Measurements from ENCODE around the gene TOR1AIP1.
"Not testable (repeated sequence)": the region's sequence is repeated elsewhere in the genome, so short reads cannot be mapped to it uniquely, and the experiment has no call there.

Gene TOR1AIP1

DNA sequence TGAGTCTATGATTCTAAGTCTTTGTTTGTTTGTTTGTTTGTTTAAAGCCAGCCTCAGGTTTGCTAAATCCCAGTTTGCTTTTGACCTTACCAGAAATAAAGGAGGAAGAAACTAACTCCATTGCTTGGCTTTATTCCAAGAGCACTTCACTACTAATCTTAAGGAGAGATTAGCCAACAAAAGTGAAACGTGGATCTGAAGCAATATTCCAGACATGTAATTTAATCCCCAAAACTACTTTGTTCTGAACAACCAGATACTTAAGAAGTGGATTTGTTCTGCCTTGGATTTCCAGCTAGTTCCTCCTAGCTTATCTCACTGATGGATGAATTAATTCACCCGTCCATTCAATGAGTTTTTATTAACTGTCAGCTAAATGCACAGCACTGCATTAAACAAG is 56.7 kb downstream of the TOR1AIP1 start:
- DNase-seq, result no peak

DNA sequence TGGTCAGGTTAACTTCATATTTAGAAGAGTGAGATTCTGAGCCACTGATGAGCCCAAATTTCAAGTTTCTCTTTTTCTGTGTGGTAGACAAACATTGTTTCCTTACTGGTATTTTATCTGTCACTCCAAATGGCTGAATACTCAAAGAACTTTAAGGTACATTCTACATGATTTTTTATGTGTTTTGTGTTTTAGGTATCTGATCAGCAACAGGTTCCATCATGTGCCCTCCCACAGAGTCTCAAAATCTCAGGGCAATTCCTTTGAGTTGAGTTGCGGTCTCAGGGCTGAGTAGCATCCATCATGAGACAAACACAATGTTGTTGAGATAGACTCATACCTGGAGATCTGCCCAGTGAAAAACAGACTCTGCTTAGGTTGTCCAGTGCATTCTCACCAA is 57.9 kb downstream of the TOR1AIP1 start:
- DNase-seq, result no peak

DNA sequence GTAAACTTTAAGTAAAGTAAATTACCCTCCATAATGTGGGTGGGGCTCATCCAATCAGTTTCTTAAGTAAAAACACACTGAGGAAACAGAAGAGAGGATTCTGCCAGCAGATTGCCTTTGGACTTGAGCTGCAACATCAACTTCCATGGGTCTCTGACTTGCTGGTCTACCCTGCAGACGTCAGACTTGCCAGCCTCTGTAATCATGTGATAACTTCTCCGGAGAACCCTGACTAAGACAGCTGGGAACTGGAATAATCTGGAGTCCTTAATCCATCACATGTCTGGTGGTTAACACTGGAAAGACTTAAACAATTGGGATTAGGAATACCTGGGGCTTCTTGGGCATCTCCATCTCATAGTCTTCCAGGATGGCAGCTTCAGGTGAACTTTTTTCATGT is 59.4 kb downstream of the TOR1AIP1 start:
- DNase-seq, result no peak

DNA sequence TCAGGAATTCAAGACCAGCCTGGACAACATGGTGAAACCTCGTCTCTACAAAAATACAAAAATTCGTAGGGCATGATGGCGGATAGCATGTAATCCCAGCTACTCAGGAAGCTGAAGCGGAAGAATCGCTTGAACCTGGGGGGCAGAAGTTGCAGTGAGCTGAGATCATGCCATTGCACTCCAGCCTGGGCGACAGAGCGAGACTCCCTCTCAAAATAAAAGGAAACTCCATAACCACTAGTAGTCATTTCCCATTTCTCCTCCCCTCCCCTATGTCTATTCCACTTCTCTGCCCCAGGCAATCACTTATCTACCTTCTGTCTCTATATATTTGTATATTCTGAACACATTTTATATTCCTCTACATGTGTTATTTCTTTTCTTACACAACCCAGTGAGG is 68.6 kb downstream of the TOR1AIP1 start:
- no peak for DNase-seq

DNA sequence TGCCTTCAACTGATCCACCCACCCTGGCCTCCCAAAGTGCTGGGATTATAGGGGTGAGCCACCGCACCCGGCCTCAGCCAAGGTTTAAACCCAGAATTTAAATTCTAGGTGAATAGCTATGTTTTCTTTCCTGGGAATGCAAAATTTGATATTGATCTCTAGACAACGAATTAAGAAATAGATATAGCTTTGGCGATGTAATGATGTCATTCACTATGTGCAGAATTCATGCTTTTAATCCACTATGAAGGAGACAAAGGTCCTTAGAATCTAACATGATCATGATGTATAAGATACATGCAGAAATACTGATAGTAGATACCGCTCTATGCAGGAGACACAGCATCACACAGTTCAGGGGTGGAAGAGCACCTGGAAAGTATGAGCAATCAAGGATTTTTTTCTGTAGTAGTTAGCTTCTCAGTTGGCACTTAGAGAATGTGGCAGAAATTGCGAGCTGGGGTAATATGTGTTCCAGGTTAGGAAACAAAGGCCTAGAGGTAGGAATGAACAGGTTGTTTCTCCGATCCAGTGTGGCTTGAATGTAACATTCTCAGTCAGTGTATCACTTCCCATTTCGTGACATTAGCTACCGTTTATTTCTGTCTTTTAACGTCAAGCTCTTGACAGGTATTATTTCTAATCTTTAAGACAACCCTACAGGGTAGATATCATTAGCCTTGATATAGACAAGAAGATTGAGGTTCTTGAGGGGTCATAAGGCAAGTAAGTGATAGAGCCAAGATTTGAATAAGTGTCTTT is 69.5 kb downstream of the TOR1AIP1 start:
- DNase-seq, result no peak

DNA sequence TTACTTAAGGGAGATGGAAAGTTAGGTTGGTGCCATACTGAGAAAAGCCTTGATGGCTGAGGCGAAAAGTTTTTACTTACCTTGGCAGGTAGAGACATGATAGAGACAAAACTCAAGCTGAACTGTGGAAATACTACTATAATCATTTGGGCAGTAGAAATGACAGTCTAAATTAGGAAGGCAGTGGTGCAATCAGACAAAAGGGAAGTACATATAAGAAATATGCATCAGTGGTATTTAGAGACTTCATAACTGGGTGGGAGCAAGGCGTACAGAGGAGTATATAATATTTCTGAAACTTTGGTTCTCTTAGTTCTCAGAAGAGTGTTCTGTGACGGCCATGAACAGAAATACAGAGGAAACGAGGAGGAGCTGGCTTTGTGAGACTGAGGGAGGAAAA is 70.1 kb downstream of the TOR1AIP1 start:
- no peak for DNase-seq

DNA sequence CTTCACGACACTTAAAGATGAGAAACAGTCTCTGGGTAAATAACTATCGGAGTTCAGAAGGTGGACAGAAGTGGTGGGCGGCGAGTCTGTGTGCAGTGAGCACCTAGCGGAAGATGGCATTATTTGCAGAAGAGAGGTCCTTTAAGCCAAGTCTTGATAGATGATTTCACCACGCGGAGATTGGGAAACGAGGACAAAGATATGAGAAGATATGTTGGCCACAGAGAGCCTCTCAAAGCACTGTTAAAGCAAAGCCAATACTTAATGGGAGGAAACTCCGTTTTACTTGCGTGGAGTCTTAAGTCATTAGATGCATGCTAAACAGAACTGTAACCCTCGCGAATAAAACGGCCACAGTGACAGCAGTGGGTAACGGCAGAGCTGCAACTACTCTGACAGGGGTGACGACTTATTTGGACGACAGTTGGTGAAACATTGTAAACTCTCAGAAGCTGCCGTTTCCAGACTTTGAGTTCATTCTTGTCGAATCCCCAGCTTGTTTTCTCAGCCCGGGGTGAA is 71.9 kb downstream of the TOR1AIP1 start:
- peak; percentile 36 for DNase-seq

DNA sequence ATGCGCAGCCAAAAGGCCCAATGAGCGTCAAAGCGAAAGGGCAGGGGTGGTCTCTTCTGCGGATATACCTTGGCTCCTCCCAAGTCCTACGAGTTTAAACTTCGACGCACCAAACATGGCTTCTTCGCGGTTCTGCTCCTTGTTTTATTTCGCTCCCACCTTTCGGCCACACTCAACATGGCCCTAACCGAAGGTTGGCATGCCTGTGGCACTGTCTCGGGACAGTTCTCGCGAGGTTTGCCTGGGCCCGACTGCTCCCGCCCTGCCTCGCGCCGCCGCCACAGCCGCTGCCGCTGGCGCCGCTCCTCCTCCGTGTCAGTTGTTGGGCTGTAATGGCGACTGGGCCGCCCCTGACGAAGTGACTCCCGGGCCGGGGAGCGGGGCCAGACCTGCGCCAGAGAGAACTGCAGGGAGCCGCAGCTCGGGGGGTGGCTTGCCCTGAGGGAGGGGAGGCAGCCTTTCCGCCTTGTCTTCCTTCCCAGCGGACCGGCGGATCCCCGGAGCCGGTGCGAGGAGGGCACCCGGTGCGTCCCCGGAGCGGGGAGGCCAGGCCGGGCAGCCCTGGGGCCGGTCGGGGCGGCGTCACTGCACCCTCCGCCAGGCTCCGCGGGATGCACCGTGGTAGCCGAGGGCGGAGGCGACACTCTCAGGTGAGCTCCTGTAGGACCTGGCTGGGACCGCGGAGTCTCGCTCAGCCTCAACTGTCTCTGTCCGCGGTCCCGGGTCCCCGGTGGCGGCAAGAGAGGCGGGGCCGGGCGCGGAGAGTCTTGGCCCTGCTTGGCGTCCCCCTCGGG is 72.6 kb downstream of the TOR1AIP1 start, which contains the start of gene CEP350:
CEP350 (plus strand) TSS at position 318 of the 794 bp plus-strand sequence. CDS start 31,372 bp downstream, outside the sequence.
- DNase-seq, result peak; percentile 95

DNA sequence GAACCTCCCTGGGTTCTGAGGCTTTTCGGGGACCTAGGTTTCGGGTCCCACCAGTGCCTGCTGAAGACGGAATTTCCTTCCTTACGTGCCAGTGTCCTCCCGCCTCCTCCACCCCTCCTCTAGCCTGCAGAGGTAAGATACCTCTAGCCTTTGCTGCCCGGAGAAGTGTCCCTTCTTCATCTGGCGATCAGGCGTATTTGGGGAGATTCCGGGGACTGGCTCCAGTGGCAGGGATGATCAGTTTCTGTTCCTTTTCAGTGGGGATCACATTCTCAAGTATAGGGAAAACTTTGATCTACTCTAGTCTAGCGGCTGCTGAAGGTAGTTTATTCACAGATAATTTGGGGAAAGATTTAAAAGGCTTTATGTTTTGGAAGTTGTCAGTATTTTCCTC is 73.2 kb downstream of the TOR1AIP1 start:
- no peak for DNase-seq

DNA sequence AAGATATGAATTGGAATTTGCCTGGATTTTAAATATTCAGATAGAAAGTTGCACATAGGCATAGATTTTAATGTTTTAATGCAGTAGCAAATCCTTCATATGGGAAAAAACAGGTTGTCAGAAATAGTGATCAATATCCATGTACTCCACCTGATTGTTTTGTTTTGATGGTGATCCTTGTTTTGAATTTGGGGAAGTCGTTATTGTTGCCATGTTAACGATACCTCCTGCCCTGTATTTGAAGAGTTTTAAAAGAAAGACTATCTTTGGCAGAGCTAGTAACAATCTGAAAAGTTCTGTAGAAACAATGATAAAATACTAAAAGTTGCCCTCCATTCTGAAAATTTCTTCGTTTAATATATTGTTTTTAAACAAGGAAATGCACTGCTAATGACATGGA is 73.6 kb downstream of the TOR1AIP1 start:
- DNase-seq, result no peak

DNA sequence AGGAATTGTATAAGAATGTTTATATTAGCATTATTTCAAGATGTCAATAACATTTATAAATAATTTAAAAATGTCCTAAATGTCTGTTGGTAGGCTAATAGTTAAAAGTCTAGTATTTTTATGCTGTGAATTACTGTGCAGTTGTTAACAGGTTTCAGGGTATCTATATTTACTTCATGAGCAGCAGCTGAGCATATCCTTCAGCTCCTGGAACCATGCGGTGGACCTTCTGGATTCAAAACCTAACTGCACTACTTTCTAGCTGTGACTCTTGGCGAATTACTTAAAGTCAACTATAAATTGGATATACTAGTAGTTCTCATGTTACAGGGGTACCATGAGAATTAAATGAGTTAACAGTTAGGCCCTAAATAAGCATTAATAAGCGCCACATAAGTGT is 76.3 kb downstream of the TOR1AIP1 start:
- no peak for DNase-seq

DNA sequence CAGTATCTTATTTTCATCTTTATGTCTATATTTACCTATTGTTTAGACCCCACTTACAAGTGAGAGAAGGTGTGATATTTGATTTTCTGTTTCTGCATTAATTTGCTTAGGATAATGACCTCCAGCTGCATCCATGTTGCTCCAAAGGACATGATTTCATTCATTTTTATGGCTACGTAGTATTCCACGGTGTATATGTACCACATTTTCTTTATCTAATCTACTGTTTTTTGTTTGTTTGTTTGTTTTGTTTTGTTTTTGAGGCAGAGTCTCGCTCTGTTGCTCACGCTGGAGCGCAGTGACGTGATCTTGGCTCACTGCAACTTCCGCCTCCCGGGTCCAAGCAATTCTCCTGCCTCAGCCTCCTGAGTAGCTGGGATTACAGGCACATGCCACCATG is 80.1 kb downstream of the TOR1AIP1 start:
- not testable (repeated sequence) for DNase-seq

DNA sequence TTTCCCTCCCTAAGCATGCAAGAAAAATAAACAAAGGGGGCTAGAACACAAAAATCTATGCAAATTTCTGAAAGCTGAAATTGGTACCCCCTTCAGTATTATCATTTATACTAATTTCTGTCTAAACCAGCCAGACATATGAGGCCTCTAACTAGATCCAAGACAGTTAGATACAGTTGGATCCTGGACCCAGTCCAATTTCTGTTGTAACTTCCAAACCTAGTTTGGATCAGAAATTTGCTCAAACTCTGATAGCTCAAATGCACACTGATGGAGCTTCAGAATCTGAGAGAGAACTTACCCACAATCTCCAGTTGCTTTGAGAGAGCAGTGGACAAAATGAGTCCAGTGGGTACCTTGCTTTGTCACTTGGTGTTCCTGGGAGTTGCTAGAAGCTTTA is 84.5 kb downstream of the TOR1AIP1 start:
- DNase-seq, result no peak

DNA sequence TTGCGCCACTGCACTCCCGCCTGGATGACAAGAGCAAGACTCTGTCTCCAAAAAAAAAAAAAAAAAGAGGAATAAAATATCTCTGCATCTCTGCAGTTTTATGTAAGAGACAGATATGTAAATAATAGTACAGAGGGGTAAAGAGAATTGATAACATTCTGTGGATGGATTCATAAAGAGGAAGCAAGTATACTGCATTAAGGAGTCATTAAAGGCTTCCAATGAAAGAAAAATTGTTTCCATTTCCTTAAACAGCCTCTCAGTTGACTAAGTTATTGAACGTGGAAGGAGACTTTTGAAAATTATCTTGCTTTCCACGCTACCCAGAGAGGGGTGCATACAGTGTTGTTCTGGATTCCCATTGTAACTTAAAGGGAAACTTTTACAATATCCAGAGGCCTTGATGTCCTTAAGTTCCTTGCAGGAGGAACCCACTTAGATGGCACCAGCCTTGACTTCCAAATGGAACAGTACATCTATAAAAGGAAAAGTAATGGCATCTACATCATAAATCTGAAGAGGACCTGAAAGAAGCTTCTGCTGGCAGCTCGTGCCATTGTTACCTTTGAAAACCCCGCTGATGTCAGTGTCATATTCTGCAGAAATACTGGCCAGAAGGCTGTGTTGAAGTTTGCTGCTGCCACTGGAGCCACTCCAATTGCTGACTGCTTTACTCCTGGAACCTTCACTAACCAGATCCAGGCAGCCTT is 86.4 kb downstream of the TOR1AIP1 start:
- no peak for DNase-seq

DNA sequence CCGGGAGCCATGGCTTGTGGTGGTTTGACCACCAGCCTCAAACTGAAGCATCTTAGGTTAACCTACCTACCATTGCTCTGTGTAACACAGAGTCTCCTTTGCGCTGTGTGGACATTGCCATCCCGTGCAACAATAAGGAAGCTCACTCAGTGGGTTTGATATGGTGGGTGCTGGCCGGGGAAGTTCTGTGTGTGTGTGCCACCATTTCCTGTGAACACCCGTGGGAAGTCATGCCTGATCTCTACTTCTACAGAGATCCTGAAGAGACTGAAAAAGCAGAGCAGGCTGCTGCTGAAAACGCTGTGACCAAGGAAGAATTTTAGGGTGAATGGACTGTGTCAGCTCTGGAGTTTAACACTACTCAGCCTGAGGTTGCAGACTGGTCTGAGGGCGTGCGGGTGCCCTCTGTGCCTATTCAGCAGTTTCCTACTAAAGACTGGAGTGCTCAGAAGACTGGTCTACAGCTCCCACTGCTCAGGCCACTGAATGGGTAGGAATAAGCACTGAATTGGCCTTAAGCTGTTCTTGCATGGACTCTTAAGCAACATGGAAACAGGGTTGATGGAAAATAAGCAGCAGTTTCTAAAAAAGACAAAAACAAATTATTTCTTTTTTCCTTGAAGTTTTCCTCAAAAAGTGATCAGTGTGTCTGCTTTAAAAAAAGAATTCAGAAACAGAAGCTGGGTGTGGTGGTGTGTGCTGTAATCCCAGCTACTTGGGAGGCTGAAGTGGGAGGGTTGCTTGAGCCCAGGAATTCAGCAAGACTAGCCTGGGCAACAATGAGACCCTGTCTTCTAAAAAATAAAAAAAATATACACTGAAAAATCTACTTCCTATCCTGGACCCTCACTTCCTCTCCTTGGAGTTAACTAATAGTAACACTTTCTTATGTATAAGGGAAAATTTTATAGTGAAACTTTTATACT is 87.2 kb downstream of the TOR1AIP1 start:
- no peak for DNase-seq

All from activated T-cell treated with anti-CD3 and anti-CD28 coated beads for 4 hours (primary cell).